OCI-LY3 (cell line): ENCODE measurements around the gene HTT.

ENCODE experiments used
- H2AFZ ChIP-seq: fragments of 200-600, 300-600 bp; shearing (Covaris generic); 2 replicates; pipeline ENCODE4 v1.6.0; 2014; ENCODE audit warnings: antibody characterized with exemption, low read depth, low read length
- H3K27ac ChIP-seq: fragments of 200-600, 300-600 bp; sonication (generic); 2 replicates; pipeline ENCODE4 v1.5.1; 2014; ENCODE audit warnings: mild to moderate bottlenecking, low read length, moderate library complexity, mixed read lengths
- H3K27me3 ChIP-seq: fragments of 200-600, 300-600 bp; sonication (generic); 2 replicates; pipeline ENCODE4 v1.6.1; 2014; ENCODE audit warnings: low read depth, low read length, mixed read lengths
- H3K36me3 ChIP-seq: fragments of 200-600, 300-600 bp; sonication (generic); replicated peaks from 2 replicates; pipeline ENCODE3; 2014; ENCODE audit warnings: low read depth, low read length, mixed read lengths
- H3K4me1 ChIP-seq: fragments of 300-600, 200-600 bp; sonication (generic); 2 replicates; pipeline ENCODE4 v1.6.1; 2014; ENCODE audit warnings: low read length, mixed read lengths
- H3K4me2 ChIP-seq: fragments of 200-600, 300-600 bp; sonication (generic); 2 replicates; pipeline ENCODE4 v1.6.1; 2014; ENCODE audit warnings: low read length, mixed read lengths
- H3K4me3 ChIP-seq: fragments of 300-600, 200-600 bp; sonication (generic); 2 replicates; pipeline ENCODE4 v1.5.1; 2014; ENCODE audit warnings: antibody characterized with exemption, mild to moderate bottlenecking, low read length, moderate library complexity
- H3K79me2 ChIP-seq: fragments of 300-600, 200-600 bp; shearing (Covaris generic); 2 replicates; pipeline ENCODE4 v1.6.1; 2014; ENCODE audit warnings: mild to moderate bottlenecking, low read length, mixed read lengths
- H3K9ac ChIP-seq: fragments of 300-600, 200-600 bp; shearing (Covaris generic); 2 replicates; pipeline ENCODE4 v1.6.0; 2014; ENCODE audit warnings: mild to moderate bottlenecking, low read length, moderate library complexity
- H3K9me3 ChIP-seq: fragments of 200-600, 300-600 bp; shearing (Covaris generic); 2 replicates; pipeline ENCODE4 v1.6.1; 2014; ENCODE audit warnings: low read length, mixed read lengths; ENCODE audit not compliant: insufficient read depth
- H4K20me1 ChIP-seq: fragments of 200-600, 300-600 bp; sonication (generic); 2 replicates; pipeline ENCODE4 v1.6.1; 2016; ENCODE audit warnings: low read length, mixed read lengths; ENCODE audit not compliant: insufficient read depth
- CTCF ChIP-seq: fragments of 200-600, 300-600 bp; sonication (generic); IDR thresholded peaks from 2 replicates; pipeline ENCODE4 v1.5.1; 2014; ENCODE audit warnings: antibody characterized with exemption, low read length, low read depth
- EZH2phosphoT487 ChIP-seq: fragments of 200-600 bp; shearing (Covaris generic); IDR thresholded peaks from 2 replicates; pipeline ENCODE4 v1.6.1; 2018; ENCODE audit warnings: antibody characterized with exemption, mixed run types, low read depth

HTT gene

GRCh38 chr4:3232001-3232400, 157.5 kb downstream of the HTT start:
- no peak for TF ChIP-seq CTCF
- TF ChIP-seq EZH2phosphoT487: no peak
- Histone ChIP-seq H3K27ac (no peak overlapping the region), H2AFZ (no peak overlapping the region), H3K4me3 (no peak overlapping the region), H3K27me3 (no peaks in the 10 kb centered on the region), H3K79me2 (no peaks in the 10 kb centered on the region), H3K9ac (no peak overlapping the region), H3K4me1 (no peaks in the 10 kb centered on the region), H3K36me3 (peaks cover 65% of the 10 kb centered on the region), H3K4me2 (no peak overlapping the region), H4K20me1 (peaks cover 8% of the 10 kb centered on the region; the same call in 1 of the 2 replicates), H3K9me3 (no peaks in the 10 kb centered on the region)

GRCh38 chr4:3232871-3233271, 158.4 kb downstream of the HTT start:
- Histone ChIP-seq H3K4me2 (no peak overlapping the region), H3K79me2 (no peaks in the 10 kb centered on the region), H3K9me3 (no peaks in the 10 kb centered on the region), H4K20me1 (peaks cover 8% of the 10 kb centered on the region; the same call in 1 of the 2 replicates), H3K4me1 (no peaks in the 10 kb centered on the region), H3K4me3 (no peak overlapping the region), H3K27ac (no peak overlapping the region), H2AFZ (no peak overlapping the region), H3K9ac (no peak overlapping the region), H3K27me3 (no peaks in the 10 kb centered on the region), H3K36me3 (peaks cover 68% of the 10 kb centered on the region)
- TF ChIP-seq EZH2phosphoT487: no peak
- no peak for TF ChIP-seq CTCF

GRCh38 chr4:3233391-3234071, 159.1 kb downstream of the HTT start:
- H3K4me2 ChIP-seq: no peak overlapping the region
- H2AFZ ChIP-seq: no peak overlapping the region
- no peaks in the 10 kb centered on the region for H3K79me2 ChIP-seq
- peaks cover 62% of the 10 kb centered on the region for H3K36me3 ChIP-seq
- H3K27me3 ChIP-seq: no peaks in the 10 kb centered on the region
- H3K4me1 ChIP-seq: no peaks in the 10 kb centered on the region
- no peak for TF ChIP-seq CTCF
- no peak for TF ChIP-seq EZH2phosphoT487
- H3K27ac ChIP-seq: no peak overlapping the region
- H3K9me3 ChIP-seq: no peaks in the 10 kb centered on the region
- H3K4me3 ChIP-seq: no peak overlapping the region
- no peak overlapping the region for H3K9ac ChIP-seq
- peaks cover 12% of the 10 kb centered on the region; the same call in 1 of the 2 replicates for H4K20me1 ChIP-seq

- H3K27me3 ChIP-seq: no peaks in the 10 kb centered on the region
- TF ChIP-seq EZH2phosphoT487: no peak
- no peak for TF ChIP-seq CTCF
- no peak overlapping the region for H2AFZ ChIP-seq
- no peak overlapping the region for H3K9ac ChIP-seq
- H3K4me3 ChIP-seq: no peak overlapping the region
- no peak overlapping the region for H3K4me2 ChIP-seq
- peaks cover 57% of the 10 kb centered on the region for H3K36me3 ChIP-seq
- H3K27ac ChIP-seq: no peak overlapping the region
- no peaks in the 10 kb centered on the region for H3K4me1 ChIP-seq
- H4K20me1 ChIP-seq: peaks cover 12% of the 10 kb centered on the region; the same call in 1 of the 2 replicates
- H3K79me2 ChIP-seq: no peaks in the 10 kb centered on the region
- no peaks in the 10 kb centered on the region for H3K9me3 ChIP-seq
These were observed 159.9 kb downstream of the HTT start for GRCh38 chr4:3234171-3235029.
